Mucosa of stomach (tissue), 1 donor: ENCODE results near the gene NEK9.

ENCODE experiments used
- H3K27me3 ChIP-seq: one replicate; pipeline ENCODE4 v1.7.0; 2013; ENCODE audit warnings: mild to moderate bottlenecking, low read length; ENCODE audit not compliant: control insufficient read depth, insufficient read depth
- H3K36me3 ChIP-seq: one replicate; pipeline ENCODE4 v1.7.0; 2013; ENCODE audit warnings: low read length; ENCODE audit not compliant: control insufficient read depth, insufficient read depth
- H3K4me1 ChIP-seq: one replicate; pipeline ENCODE4 v1.7.0; 2013; ENCODE audit warnings: mild to moderate bottlenecking, low read length; ENCODE audit not compliant: control insufficient read depth, insufficient read depth
- H3K4me3 ChIP-seq: one replicate; pipeline ENCODE4 v1.7.0; 2013; ENCODE audit warnings: low read length
- H3K9ac ChIP-seq: one replicate; pipeline ENCODE4 v1.7.0; 2013; ENCODE audit warnings: mild to moderate bottlenecking, low read length, moderate library complexity
- H3K9me3 ChIP-seq: one replicate; pipeline ENCODE4 v1.7.0; 2013; ENCODE audit warnings: mild to moderate bottlenecking, low read length, moderate library complexity; ENCODE audit not compliant: control insufficient read depth
- donor health status: Pancreatic carcinoma.

The NEK9 gene

DNA sequence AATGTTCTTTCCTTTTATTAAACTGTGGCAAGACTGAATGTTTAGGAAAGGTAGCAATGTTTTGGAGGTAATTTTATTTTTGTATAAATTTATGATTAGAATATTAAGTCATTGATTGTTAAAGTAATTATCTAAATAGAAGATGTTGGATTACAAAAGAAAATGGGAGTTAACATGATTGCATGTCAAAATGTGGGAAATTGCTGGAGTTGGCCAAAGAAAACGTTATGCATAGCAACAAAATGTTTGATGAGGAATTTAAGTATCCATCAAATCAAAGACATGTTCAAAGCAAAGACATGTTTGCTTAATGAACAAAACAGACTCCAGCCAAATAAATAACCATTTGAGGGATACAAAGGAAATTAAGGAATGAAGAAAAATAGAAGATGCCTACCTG lies 72.4 kb downstream of the NEK9 start:
- H3K4me3 ChIP-seq, result no peak overlapping the region

DNA sequence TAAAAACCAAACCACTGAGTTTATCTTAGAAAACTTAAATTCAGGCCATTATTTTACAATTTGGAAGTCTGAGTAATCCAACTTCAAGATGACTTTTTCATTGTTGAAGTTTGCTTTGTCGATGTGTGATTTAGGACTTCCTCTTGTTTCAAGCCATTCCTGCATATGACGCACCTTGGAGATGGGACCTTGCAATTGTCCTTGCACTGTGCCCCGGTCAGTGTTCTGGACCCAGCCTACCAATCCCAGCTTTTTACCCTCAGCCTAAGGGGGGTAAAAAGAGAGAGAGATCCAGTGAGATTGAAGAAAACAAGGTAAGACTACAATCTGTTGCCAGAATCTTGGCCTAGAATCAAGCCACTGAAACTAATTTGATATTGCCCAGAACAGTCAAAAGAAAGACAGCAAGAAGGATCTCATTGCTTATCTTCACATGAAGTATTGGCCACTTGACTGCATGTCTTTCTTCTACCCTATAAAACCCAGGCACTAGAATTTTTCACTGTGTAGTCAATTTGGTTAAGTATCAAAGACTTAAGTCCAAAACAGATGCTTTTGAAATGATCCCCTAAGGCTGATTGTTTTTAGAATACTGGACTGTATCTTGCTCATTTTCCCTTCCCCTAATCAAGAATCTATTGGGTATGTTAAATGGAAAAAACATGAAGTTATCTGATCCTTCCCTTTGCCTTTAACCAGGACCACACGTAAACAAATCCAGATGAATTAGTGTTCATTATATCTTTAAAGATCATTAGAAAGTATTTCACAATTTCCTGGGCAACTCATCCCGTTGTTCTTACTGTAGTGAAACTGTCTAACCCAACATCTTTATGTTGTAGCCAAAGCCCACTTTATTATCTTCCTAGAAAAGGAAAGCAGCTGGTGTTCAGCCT lies 73.2 kb downstream of the NEK9 start:
- Histone ChIP-seq H3K4me1 (no peaks in the 10 kb centered on the region), H3K9ac (no peak overlapping the region), H3K4me3 (no peak overlapping the region), H3K36me3 (no peaks in the 10 kb centered on the region), H3K9me3 (no peaks in the 10 kb centered on the region), H3K27me3 (no peaks in the 10 kb centered on the region)

More for the DNA sequence above, 72.4 kb downstream of the NEK9 start:
- Histone ChIP-seq H3K9ac (no peak overlapping the region), H3K4me1 (no peaks in the 10 kb centered on the region), H3K27me3 (no peaks in the 10 kb centered on the region), H3K9me3 (no peaks in the 10 kb centered on the region), H3K36me3 (no peaks in the 10 kb centered on the region)

DNA sequence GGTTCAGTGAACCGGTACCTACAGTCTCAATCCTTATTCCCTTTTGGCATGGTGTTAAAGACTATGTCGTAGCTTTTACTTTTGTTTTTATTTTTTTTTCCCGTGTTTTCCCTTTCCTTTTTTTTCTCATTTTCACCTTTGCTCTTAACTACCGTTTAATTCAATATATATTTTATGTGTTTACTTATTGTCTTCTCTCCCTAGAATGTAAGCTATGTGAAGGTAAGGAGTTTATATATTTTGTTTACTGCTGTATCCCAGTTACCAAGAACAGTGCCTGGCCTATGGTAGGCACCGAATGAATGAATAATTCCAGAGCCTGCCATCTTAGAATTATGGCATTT lies 75.3 kb downstream of the NEK9 start:
- Histone ChIP-seq H3K9me3 (no peaks in the 10 kb centered on the region), H3K36me3 (no peaks in the 10 kb centered on the region), H3K9ac (peak overlapping the region; percentile 84), H3K27me3 (no peaks in the 10 kb centered on the region), H3K4me3 (peak overlapping the region; percentile 38), H3K4me1 (no peaks in the 10 kb centered on the region)

- Histone ChIP-seq H3K27me3 (no peaks in the 10 kb centered on the region), H3K36me3 (no peaks in the 10 kb centered on the region), H3K9ac (peak within 1 kb of the TSS; percentile 84), H3K4me1 (no peaks in the 10 kb centered on the region), H3K4me3 (peak within 1 kb of the TSS; percentile 38), H3K9me3 (no peaks in the 10 kb centered on the region)
Measured at GRCh38 chr14:75050852-75051555, 75.8 kb downstream of the NEK9 start, which contains the start of gene MLH3. Gene MLH3 (minus strand): TSS chr14:75051467. CDS start chr14:75049655, 1,812 bp downstream.

DNA sequence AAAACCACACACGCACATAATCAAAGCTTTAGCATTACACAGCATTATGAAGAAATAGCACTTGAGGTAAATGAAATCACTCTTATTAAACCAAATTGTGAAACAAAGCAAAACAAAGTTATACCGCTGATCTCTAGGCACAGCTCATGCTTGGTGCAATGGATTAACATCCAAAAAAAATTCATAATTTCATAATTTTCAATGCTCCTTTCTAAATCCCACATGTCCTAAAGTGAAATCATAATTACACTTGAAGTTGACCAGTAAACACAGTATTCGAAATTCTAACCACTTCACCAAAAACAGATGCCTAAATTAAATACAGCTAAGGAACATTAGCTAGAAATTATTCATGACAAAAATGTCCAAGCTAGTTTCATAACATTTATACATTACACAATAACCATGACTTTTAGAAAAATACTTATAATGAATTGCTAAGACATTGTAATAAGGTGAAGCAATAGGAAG lies 77.1 kb downstream of the NEK9 start:
- H3K9me3 ChIP-seq, result no peaks in the 10 kb centered on the region
- no peaks in the 10 kb centered on the region for H3K36me3 ChIP-seq
- H3K27me3 ChIP-seq, result no peaks in the 10 kb centered on the region
- no peak overlapping the region for H3K9ac ChIP-seq
- H3K4me3 ChIP-seq, result no peak overlapping the region
- no peaks in the 10 kb centered on the region for H3K4me1 ChIP-seq

- no peaks in the 10 kb centered on the region for H3K36me3 ChIP-seq
- H3K9ac ChIP-seq, result no peak overlapping the region
- H3K4me3 ChIP-seq, result no peak overlapping the region
- no peaks in the 10 kb centered on the region for H3K4me1 ChIP-seq
- no peaks in the 10 kb centered on the region for H3K27me3 ChIP-seq
- H3K9me3 ChIP-seq, result no peaks in the 10 kb centered on the region
Measured at GRCh38 chr14:75049136-75049535, 77.7 kb downstream of the NEK9 start.

DNA sequence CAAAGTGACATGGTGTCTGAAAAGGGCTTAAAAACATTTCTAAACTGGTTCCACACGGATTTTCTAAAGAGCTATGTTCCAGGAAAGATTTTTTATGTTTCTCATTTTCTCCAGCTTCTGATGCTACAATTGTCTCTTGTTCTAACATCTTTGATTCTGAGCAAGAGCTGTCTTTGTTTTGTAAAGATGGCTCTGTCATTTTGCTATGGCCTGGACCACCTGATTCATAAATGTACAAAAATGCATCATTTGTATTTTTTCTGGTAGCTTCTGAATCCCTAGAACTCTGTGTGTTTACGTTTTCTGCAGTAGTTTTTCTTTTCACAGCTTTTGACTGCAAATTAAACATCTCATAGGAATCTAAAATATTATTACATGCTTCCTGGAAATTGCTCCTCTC lies 78.7 kb downstream of the NEK9 start:
- Histone ChIP-seq H3K36me3 (no peaks in the 10 kb centered on the region), H3K27me3 (no peaks in the 10 kb centered on the region), H3K4me3 (no peak overlapping the region), H3K9me3 (no peaks in the 10 kb centered on the region), H3K9ac (no peak overlapping the region), H3K4me1 (no peaks in the 10 kb centered on the region)

- Histone ChIP-seq H3K9me3 (no peaks in the 10 kb centered on the region), H3K4me3 (no peak overlapping the region), H3K9ac (no peak overlapping the region), H3K4me1 (peaks cover under 1% of the 10 kb centered on the region), H3K27me3 (no peaks in the 10 kb centered on the region), H3K36me3 (no peaks in the 10 kb centered on the region)
Measured at GRCh38 chr14:75047506-75047905, 79.3 kb downstream of the NEK9 start.

GRCh38 chr14:75046899-75047298 lies 79.9 kb downstream of the NEK9 start:
- H3K9me3 ChIP-seq, result no peaks in the 10 kb centered on the region
- no peaks in the 10 kb centered on the region for H3K27me3 ChIP-seq
- no peak overlapping the region for H3K4me3 ChIP-seq
- H3K36me3 ChIP-seq, result no peaks in the 10 kb centered on the region
- peaks cover 6% of the 10 kb centered on the region for H3K4me1 ChIP-seq
- no peak overlapping the region for H3K9ac ChIP-seq

DNA sequence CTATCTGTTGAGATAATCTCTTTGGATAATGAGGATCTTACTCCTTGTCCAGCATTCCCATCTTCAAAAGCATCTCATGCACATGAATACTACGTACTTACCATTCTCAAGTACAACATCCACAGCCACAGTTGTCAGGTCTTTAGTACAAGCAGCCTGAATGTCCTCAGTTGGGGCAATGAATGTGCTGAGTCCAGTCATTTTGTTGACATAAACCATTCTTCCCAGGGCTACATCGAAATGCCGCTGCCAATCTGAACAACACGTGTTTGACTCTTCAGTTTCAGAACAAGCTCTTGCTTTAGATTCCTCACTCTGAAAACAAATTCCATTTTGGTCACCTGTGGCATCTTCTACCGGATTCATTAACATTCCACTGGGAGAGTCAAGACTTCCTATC lies 80.6 kb downstream of the NEK9 start:
- no peak overlapping the region for H3K4me3 ChIP-seq
- no peak overlapping the region for H3K9ac ChIP-seq
- peaks cover 12% of the 10 kb centered on the region for H3K4me1 ChIP-seq
- H3K36me3 ChIP-seq, result no peaks in the 10 kb centered on the region
- no peaks in the 10 kb centered on the region for H3K9me3 ChIP-seq
- H3K27me3 ChIP-seq, result no peaks in the 10 kb centered on the region

- H3K36me3 ChIP-seq, result no peaks in the 10 kb centered on the region
- H3K4me1 ChIP-seq, result peaks cover 15% of the 10 kb centered on the region
Measured at GRCh38 chr14:75044752-75045151, 82.1 kb downstream of the NEK9 start.

DNA sequence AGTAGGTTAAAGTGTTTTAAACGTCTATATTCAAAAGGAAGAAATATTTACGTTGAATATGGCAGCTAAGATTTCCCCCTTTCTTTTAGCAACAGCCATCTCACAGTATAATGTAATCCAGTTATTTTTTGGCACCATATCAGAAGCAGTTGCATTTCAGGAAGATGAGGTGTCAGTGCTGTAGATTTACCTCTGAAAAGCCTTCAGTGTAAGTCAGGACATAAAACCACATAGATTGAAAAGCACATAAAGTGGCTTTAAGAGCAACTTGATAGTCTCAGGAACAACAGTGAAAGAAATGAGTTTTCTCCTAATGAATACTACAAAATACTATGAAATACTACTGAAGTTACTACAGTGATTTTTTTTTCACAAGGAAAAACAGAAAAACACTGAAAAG lies 82.5 kb downstream of the NEK9 start:
- no peaks in the 10 kb centered on the region for H3K27me3 ChIP-seq
- H3K9me3 ChIP-seq, result no peaks in the 10 kb centered on the region
- H3K4me3 ChIP-seq, result no peak overlapping the region
- H3K4me1 ChIP-seq, result peaks cover 15% of the 10 kb centered on the region
- H3K9ac ChIP-seq, result no peak overlapping the region
- H3K36me3 ChIP-seq, result no peaks in the 10 kb centered on the region

More at GRCh38 chr14:75044752-75045151, 82.1 kb downstream of the NEK9 start:
- Histone ChIP-seq H3K9ac (no peak overlapping the region), H3K4me3 (no peak overlapping the region), H3K9me3 (no peaks in the 10 kb centered on the region), H3K27me3 (no peaks in the 10 kb centered on the region)
